ENCODE data around the gene UNC5CL.

DNA sequence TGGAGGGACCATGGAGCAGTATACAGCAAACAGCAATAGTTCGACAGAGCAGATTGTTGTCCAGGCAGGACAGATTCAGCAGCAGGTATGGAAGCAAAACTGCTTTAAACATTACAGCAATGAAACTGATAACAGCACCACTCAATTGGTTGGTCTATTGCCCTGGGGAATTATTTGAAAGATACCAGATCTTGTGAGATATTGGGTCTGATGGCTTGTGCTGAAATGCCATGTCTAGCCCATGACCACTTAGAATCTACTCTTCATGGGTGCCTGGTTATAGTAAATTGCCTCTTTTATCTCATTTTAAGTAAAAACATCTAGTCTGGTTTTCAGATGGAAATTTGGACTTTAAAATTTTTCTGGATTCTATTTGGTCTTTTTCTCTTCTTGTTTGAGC lies 40.1 kb upstream of the UNC5CL start:
- TF ChIP-seq, protein P1, sequence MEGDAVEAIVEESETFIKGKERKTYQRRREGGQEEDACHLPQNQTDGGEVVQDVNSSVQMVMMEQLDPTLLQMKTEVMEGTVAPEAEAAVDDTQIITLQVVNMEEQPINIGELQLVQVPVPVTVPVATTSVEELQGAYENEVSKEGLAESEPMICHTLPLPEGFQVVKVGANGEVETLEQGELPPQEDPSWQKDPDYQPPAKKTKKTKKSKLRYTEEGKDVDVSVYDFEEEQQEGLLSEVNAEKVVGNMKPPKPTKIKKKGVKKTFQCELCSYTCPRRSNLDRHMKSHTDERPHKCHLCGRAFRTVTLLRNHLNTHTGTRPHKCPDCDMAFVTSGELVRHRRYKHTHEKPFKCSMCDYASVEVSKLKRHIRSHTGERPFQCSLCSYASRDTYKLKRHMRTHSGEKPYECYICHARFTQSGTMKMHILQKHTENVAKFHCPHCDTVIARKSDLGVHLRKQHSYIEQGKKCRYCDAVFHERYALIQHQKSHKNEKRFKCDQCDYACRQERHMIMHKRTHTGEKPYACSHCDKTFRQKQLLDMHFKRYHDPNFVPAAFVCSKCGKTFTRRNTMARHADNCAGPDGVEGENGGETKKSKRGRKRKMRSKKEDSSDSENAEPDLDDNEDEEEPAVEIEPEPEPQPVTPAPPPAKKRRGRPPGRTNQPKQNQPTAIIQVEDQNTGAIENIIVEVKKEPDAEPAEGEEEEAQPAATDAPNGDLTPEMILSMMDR (IDR thresholded peaks at IDR 0.05): no peak
- TF ChIP-seq POLR2AphosphoS5 (IDR thresholded peaks at IDR 0.05) (no peak), EP300 (IDR thresholded peaks at IDR 0.05) (no peak)

Measured in upper lobe of left lung (tissue), 4 donors.